GM19467 (cell line): ENCODE data around the gene SLC6A12.

Experiments used
- ATAC-seq: cut with Tn5 transposase; IDR thresholded peaks from one replicate; pipeline ENCODE4 v1.9.1; 2021; ENCODE audit warnings: mild to moderate bottlenecking, moderate library complexity; ENCODE audit not compliant: unreplicated experiment

The SLC6A12 gene

DNA sequence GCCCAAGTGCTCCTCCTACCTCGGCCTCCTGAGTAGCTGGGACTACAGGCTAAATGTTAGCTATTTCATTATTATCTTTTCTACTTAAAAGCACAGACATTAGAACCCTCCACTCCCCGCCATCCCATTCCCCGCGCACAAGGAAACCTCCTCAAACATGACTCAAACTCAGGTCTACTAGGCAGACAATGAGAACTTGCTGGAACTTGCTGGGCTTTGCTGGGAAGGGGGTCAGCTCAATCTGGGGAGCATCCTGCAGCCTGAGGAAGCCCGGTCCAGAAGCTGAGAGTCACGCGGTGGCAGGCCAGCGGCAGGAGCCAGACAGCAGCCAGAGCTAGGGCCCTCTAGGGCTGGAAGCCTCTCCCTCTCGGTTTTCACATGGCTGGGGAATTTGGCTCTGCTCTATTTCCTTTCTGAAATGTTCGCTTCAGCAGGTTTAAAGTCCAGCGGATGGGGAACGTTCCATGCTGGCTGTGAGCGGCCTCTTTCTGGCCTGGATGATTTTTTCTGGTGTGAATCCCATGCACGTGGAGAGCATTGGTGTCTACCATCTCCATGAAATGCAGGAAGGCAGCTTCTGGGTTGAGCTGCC lies 68.5 kb downstream of the SLC6A12 start:
- no peak for ATAC-seq

- no peak for ATAC-seq
Measured at GRCh38 chr12:144650-145284, 69.2 kb downstream of the SLC6A12 start.

GRCh38 chr12:143964-144649 lies 69.8 kb downstream of the SLC6A12 start:
- ATAC-seq: no peak

DNA sequence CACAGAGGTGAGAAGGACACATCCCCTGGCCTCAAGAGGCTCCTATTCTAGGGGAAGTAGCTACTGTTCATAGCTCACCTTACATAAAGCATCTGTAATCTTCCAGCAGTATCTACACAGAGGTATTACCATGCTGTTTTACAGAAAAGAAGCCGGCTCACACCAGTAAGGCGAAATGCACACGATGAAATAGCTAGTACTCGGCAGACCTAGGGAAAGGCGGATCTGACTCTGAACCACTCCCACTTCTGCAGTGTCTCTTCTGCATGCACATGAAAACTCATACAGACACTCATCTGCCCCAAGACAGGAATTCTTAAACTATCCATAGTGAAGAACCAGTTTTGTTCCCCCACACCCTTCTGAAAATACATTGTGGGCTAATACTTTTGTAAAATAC lies 73.8 kb downstream of the SLC6A12 start:
- ATAC-seq: no peak
